GM23248 (cell line): ENCODE measurements around the gene SFRP2. TPM values are rescaled to one million over a fixed set of nuclear protein-coding genes. Genes with fewer than 3 reads are reported as not detected.

Experiments used
- DNase-seq: peaks from one replicate; pipeline ENCODE4 v3.0.0-alpha.2; 2015
- H2AFZ ChIP-seq: fragments of 200-600 bp; sonication (generic); 2 replicates; pipeline ENCODE4 v1.6.1; 2016; ENCODE audit warnings: antibody characterized with exemption
- H3F3A ChIP-seq: fragments of 200-600 bp; sonication (generic); 2 replicates; pipeline ENCODE4 v1.6.1; 2016; ENCODE audit warnings: mild to moderate bottlenecking, antibody characterized with exemption, mixed run types; ENCODE audit not compliant: insufficient read depth
- H3K27ac ChIP-seq: fragments of 200-600 bp; sonication (generic); 2 replicates; pipeline ENCODE4 v1.5.1; 2016; ENCODE audit warnings: mild to moderate bottlenecking
- H3K27me3 ChIP-seq: fragments of 200-600 bp; sonication (generic); replicated peaks from 2 replicates; pipeline ENCODE4 v1.6.1; 2016; ENCODE audit warnings: mild to moderate bottlenecking; ENCODE audit not compliant: insufficient read depth
- H3K36me3 ChIP-seq: fragments of 200-600 bp; sonication (generic); 2 replicates; pipeline ENCODE4 v1.6.1; 2016; ENCODE audit warnings: low read depth, mild to moderate bottlenecking
- H3K4me1 ChIP-seq: fragments of 200-600 bp; sonication (generic); 2 replicates; pipeline ENCODE4 v1.6.1; 2016; ENCODE audit warnings: mild to moderate bottlenecking; ENCODE audit not compliant: insufficient read depth
- H3K4me2 ChIP-seq: fragments of 200-600 bp; sonication (generic); one replicate; pipeline ENCODE4 v1.6.1; 2016; ENCODE audit warnings: mild to moderate bottlenecking; ENCODE audit not compliant: unreplicated experiment
- H3K4me3 ChIP-seq: fragments of 200-600 bp; sonication (generic); 2 replicates; pipeline ENCODE4 v1.5.1; 2016; ENCODE audit warnings: mild to moderate bottlenecking
- H3K79me2 ChIP-seq: fragments of 200-600 bp; sonication (generic); 2 replicates; pipeline ENCODE4 v1.6.1; 2016; ENCODE audit warnings: mild to moderate bottlenecking; ENCODE audit not compliant: insufficient read depth
- H3K9ac ChIP-seq: fragments of 200-600 bp; sonication (generic); 2 replicates; pipeline ENCODE4 v1.6.1; 2016; ENCODE audit warnings: mild to moderate bottlenecking
- H3K9me2 ChIP-seq: fragments of 200-600 bp; sonication (generic); 2 replicates; pipeline ENCODE4 v1.6.1; 2016; ENCODE audit warnings: mixed run types, mild to moderate bottlenecking, moderate library complexity; ENCODE audit not compliant: insufficient read depth
- H3K9me3 ChIP-seq: fragments of 200-600 bp; sonication (generic); one replicate; pipeline ENCODE4 v1.6.1; 2017; ENCODE audit warnings: low read depth
- H4K20me1 ChIP-seq: fragments of 200-600 bp; sonication (generic); 2 replicates; pipeline ENCODE4 v1.6.0; 2016; ENCODE audit not compliant: insufficient read depth
- EZH2 ChIP-seq: fragments of 200-600 bp; sonication (generic); IDR thresholded peaks from 2 replicates; pipeline ENCODE4 v1.6.1; 2018; ENCODE audit warnings: antibody characterized with exemption, mild to moderate bottlenecking; ENCODE audit not compliant: insufficient read depth, poor library complexity, severe bottlenecking
- EZH2phosphoT487 ChIP-seq: fragments of 200-600 bp; sonication (generic); IDR thresholded peaks from 2 replicates; pipeline ENCODE4 v1.6.1; 2018; ENCODE audit warnings: antibody characterized with exemption, moderate library complexity, mild to moderate bottlenecking, low read depth; ENCODE audit not compliant: insufficient read depth
- WGBS, 2 experiments: methylation state at CpG; one replicate each; pipeline ENCODE4 v1.1.6; 2015 to 2017; ENCODE audit warnings: low lambda C conversion rate in 2 of 2, low coverage in 1 of 2; ENCODE audit errors: missing lambda C conversion rate in 2 of 2; 5-methylcytosine and 5-hydroxymethylcytosine counted together
- in situ Hi-C: fragments of 300-500 bp; cut with MboI; formaldehyde crosslinking; loops from 2 replicates; pipeline ENCODE4 v1.15.0; 2020
- polyA plus RNA-seq: library from polyadenylated mRNA; unstranded; fragments of >200 nt; fragmentation: Nextera tagmentation; extraction: Ambion mirVana; gene quantifications from 2 replicates; pipeline ENCODE4 v1.2.1, GENCODE V29; 2016
- total RNA-seq: library from RNA; depleted of rRNA; stranded (reverse); fragments of >200 nt; shearing (Covaris generic); gene quantifications from 2 replicates; pipeline ENCODE4 v1.2.3, GENCODE V29; 2014

Gene SFRP2
- total and polyA plus RNA-seq, 2 experiments from 2014 or later: 0.65 to 2.4 TPM

- H3K27me3 ChIP-seq: 0 out of 2 replicates have a peak, but pooled peaks cover 3% of the 10 kb centered on the region
- H3K4me1 ChIP-seq: no peaks in the 10 kb centered on the region
- H3K4me3 ChIP-seq: no peak overlapping the region
- no peaks in the 10 kb centered on the region for H3K9me3 ChIP-seq
- H3F3A ChIP-seq: no peaks in the 10 kb centered on the region
- H3K27ac ChIP-seq: no peak overlapping the region
- no peaks in the 10 kb centered on the region for H3K9me2 ChIP-seq
- no peak for DNase-seq
- no peak overlapping the region for H2AFZ ChIP-seq
- H3K4me2 ChIP-seq: no peak overlapping the region
- H4K20me1 ChIP-seq: no peaks in the 10 kb centered on the region
- 3 to 9% methylated on average over 2 of the region's 2 CpGs for WGBS, 2 experiments
- in situ Hi-C loops: loop anchor here (10.0 kb wide), 1 partner anchor 515 kb away; no protein-coding TSS in a partner anchor
- no peaks in the 10 kb centered on the region for H3K79me2 ChIP-seq
- no peak for TF ChIP-seq EZH2phosphoT487
- no peak for TF ChIP-seq EZH2
- H3K9ac ChIP-seq: no peak overlapping the region
- no peaks in the 10 kb centered on the region for H3K36me3 ChIP-seq
These were observed 10.8 kb upstream of the SFRP2 start for GRCh38 chr4:153799694-153800074.

- H2AFZ ChIP-seq: no peak overlapping the region
- TF ChIP-seq EZH2 (no peak), EZH2phosphoT487 (no peak)
- H3K36me3 ChIP-seq: no peaks in the 10 kb centered on the region
- no peak overlapping the region for H3K4me2 ChIP-seq
- H3K79me2 ChIP-seq: no peaks in the 10 kb centered on the region
- H3K27me3 ChIP-seq: 0 out of 2 replicates have a peak, but pooled peaks cover 3% of the 10 kb centered on the region
- DNase-seq: no peak
- no peaks in the 10 kb centered on the region for H4K20me1 ChIP-seq
- in situ Hi-C loops: loop anchor here (10.0 kb wide), 1 partner anchor 516 kb away; no protein-coding TSS in a partner anchor
- H3K9me2 ChIP-seq: no peaks in the 10 kb centered on the region
- no peaks in the 10 kb centered on the region for H3K4me1 ChIP-seq
- no peak overlapping the region for H3K9ac ChIP-seq
- no peaks in the 10 kb centered on the region for H3K9me3 ChIP-seq
- 8 to 11% methylated on average over 3 of the region's 3 CpGs for WGBS, 2 experiments
- no peaks in the 10 kb centered on the region for H3F3A ChIP-seq
- H3K4me3 ChIP-seq: no peak overlapping the region
- H3K27ac ChIP-seq: no peak overlapping the region
These were observed 10.2 kb upstream of the SFRP2 start for GRCh38 chr4:153798901-153799693.

- Histone ChIP-seq H4K20me1 (no peaks in the 10 kb centered on the region), H3K9ac (no peak overlapping the region), H3K4me1 (no peaks in the 10 kb centered on the region), H3K27me3 (0 out of 2 replicates have a peak, but pooled peaks cover 3% of the 10 kb centered on the region), H3F3A (no peaks in the 10 kb centered on the region), H3K9me3 (no peaks in the 10 kb centered on the region), H3K27ac (no peak overlapping the region), H3K36me3 (no peaks in the 10 kb centered on the region), H3K4me3 (no peak overlapping the region), H3K79me2 (no peaks in the 10 kb centered on the region), H2AFZ (no peak overlapping the region), H3K9me2 (no peaks in the 10 kb centered on the region), H3K4me2 (no peak overlapping the region)
- no peak for DNase-seq
- in situ Hi-C loops: loop anchor here (10.0 kb wide), 1 partner anchor 516 kb away; no protein-coding TSS in a partner anchor
- no peak for TF ChIP-seq EZH2
- no peak for TF ChIP-seq EZH2phosphoT487
- WGBS, 2 experiments: 67 to 71% methylated on average over 3 of the region's 3 CpGs
These were observed 9.5 kb upstream of the SFRP2 start for GRCh38 chr4:153798420-153798819.

GRCh38 chr4:153794006-153794405 lies 5.1 kb upstream of the SFRP2 start:
- no peak for TF ChIP-seq EZH2phosphoT487
- no peak for TF ChIP-seq EZH2
- in situ Hi-C loops: loop anchor here (10.0 kb wide), 1 partner anchor 521 kb away; no protein-coding TSS in a partner anchor
- Histone ChIP-seq H3K4me2 (no peak overlapping the region), H3F3A (no peaks in the 10 kb centered on the region), H3K9me3 (no peaks in the 10 kb centered on the region), H3K9me2 (no peaks in the 10 kb centered on the region), H3K4me3 (no peak overlapping the region), H3K27me3 (peaks cover 34% of the 10 kb centered on the region), H4K20me1 (no peaks in the 10 kb centered on the region), H3K27ac (no peak overlapping the region), H3K9ac (no peak overlapping the region), H3K79me2 (no peaks in the 10 kb centered on the region), H3K36me3 (no peaks in the 10 kb centered on the region), H2AFZ (no peak overlapping the region), H3K4me1 (0 out of 2 replicates have a peak, but pooled peaks cover 4% of the 10 kb centered on the region)
- 88 to 95% methylated on average over 5 of the region's 5 CpGs for WGBS, 2 experiments
- DNase-seq: no peak
